Eye (tissue), 1 donor: ENCODE results near the gene SAMD9.
"Not testable (repeated sequence)": the region's sequence is repeated elsewhere in the genome, so short reads cannot be mapped to it uniquely, and the experiment has no call there.

Experiments used
- DNase-seq: peaks from one replicate; pipeline ENCODE4 v3.0.0-alpha.2; 2015

The SAMD9 gene

GRCh38 chr7:93119191-93119905 lies 1.6 kb upstream of the SAMD9 start:
- no peak for DNase-seq

GRCh38 chr7:93117327-93117726 lies 452 bp downstream of the SAMD9 start:
- DNase-seq = no peak

GRCh38 chr7:93115796-93116195 lies 2.0 kb downstream of the SAMD9 start:
- no peak for DNase-seq

- no peak for DNase-seq
Observed at GRCh38 chr7:93108003-93108402, 9.8 kb downstream of the SAMD9 start.

- no peak for DNase-seq
Observed at GRCh38 chr7:93097388-93097787, 20.4 kb downstream of the SAMD9 start.

- no peak for DNase-seq
Observed at GRCh38 chr7:93092757-93093370, 24.9 kb downstream of the SAMD9 start.

GRCh38 chr7:93073357-93073756 lies 44.4 kb downstream of the SAMD9 start:
- not testable (repeated sequence) for DNase-seq

- DNase-seq = no peak
Observed at GRCh38 chr7:93062599-93062998, 55.2 kb downstream of the SAMD9 start.

GRCh38 chr7:93060865-93061264 lies 56.9 kb downstream of the SAMD9 start:
- DNase-seq = no peak

GRCh38 chr7:93060025-93060424 lies 57.8 kb downstream of the SAMD9 start:
- DNase-seq = no peak

GRCh38 chr7:93056621-93057020 lies 61.2 kb downstream of the SAMD9 start:
- not testable (repeated sequence) for DNase-seq

- peak; percentile 75 for DNase-seq
Observed at GRCh38 chr7:93055543-93056107, 62.2 kb downstream of the SAMD9 start.

GRCh38 chr7:93054975-93055374 lies 62.8 kb downstream of the SAMD9 start:
- peak; percentile 18 for DNase-seq

GRCh38 chr7:93053949-93054943 lies 63.5 kb downstream of the SAMD9 start:
- no peak for DNase-seq

- no peak for DNase-seq
Observed at GRCh38 chr7:93053209-93053948, 64.4 kb downstream of the SAMD9 start.

- DNase-seq = no peak
Observed at GRCh38 chr7:93051660-93052059, 66.1 kb downstream of the SAMD9 start.
